WTC11 (cell line): ENCODE measurements around the gene RBP5. TPM values are rescaled to one million over a fixed set of nuclear protein-coding genes. Genes with fewer than 3 reads are reported as not detected.

Source experiments
- ATAC-seq: fragments of 200-7000 bp; cut with Tn5 transposase; 2 replicates; pipeline ENCODE4 v1.10.0; 2021; ENCODE audit warnings: mild to moderate bottlenecking, moderate library complexity
- CTCF ChIA-PET: fragments of 300-600 bp; sonication (Branson Sonifier 250); formaldehyde crosslinking; loops from one replicate; lab custom pipeline; 2021; ENCODE audit warnings: antibody characterized with exemption; lab: Charles Lee
- POLR2A ChIA-PET: fragments of 350-600 bp; sonication (Branson Sonifier 250); formaldehyde crosslinking; loops from one replicate; lab custom pipeline; 2021; ENCODE audit warnings: antibody characterized with exemption; lab: Charles Lee
- DNase-seq: peaks from one replicate; pipeline ENCODE4 v3.0.0; 2021; ENCODE audit warnings: low spot score
- H3K27ac Mint-ChIP-seq: 2 replicates; pipeline ENCODE4 v1.8.0; 2021; ENCODE audit warnings: mixed read lengths
- H3K27me3 Mint-ChIP-seq: 2 replicates; pipeline ENCODE4 v1.8.0; 2021; ENCODE audit warnings: low read depth, mild to moderate bottlenecking, moderate library complexity, mixed read lengths
- H3K36me3 Mint-ChIP-seq: 2 replicates; pipeline ENCODE4 v1.8.0; 2021; ENCODE audit warnings: mixed read lengths
- H3K4me1 Mint-ChIP-seq: 2 replicates; pipeline ENCODE4 v1.8.0; 2022; ENCODE audit warnings: mixed read lengths
- H3K4me3 Mint-ChIP-seq: 2 replicates; pipeline ENCODE4 v1.8.0; 2021; ENCODE audit warnings: mild to moderate bottlenecking, moderate library complexity, mixed read lengths
- H3K9me3 Mint-ChIP-seq: 2 replicates; pipeline ENCODE4 v1.8.0; 2021; ENCODE audit warnings: mixed read lengths
- ARID4B ChIP-seq: sonication (generic); formaldehyde crosslinking; IDR thresholded peaks from 2 replicates; pipeline ENCODE4 v1.8.0; 2023; ENCODE audit warnings: missing genetic modification reagents, mild to moderate bottlenecking, borderline replicate concordance
- FOXP1 ChIP-seq: sonication (generic); formaldehyde crosslinking; IDR thresholded peaks from 2 replicates; pipeline ENCODE4 v1.8.0; 2022; ENCODE audit warnings: missing genetic modification reagents, mild to moderate bottlenecking, moderate library complexity, borderline replicate concordance
- JUN ChIP-seq: sonication (generic); formaldehyde crosslinking; IDR thresholded peaks from 2 replicates; pipeline ENCODE4 v1.8.0; 2023; ENCODE audit warnings: mild to moderate bottlenecking, missing genetic modification reagents
- NFE2L1 ChIP-seq: sonication (generic); formaldehyde crosslinking; IDR thresholded peaks from 2 replicates; pipeline ENCODE4 v1.8.1; 2023; ENCODE audit warnings: missing genetic modification reagents
- NFYB ChIP-seq: sonication (generic); formaldehyde crosslinking; conservative IDR thresholded peaks from 2 replicates; pipeline ENCODE4 v1.8.0; 2022; ENCODE audit warnings: low read depth, missing genetic modification reagents
- PRDM15 ChIP-seq: sonication (generic); formaldehyde crosslinking; IDR thresholded peaks from 2 replicates; pipeline ENCODE4 v1.8.0; 2022; ENCODE audit warnings: missing genetic modification reagents
- SMAD3 ChIP-seq: sonication (generic); formaldehyde crosslinking; IDR thresholded peaks from 2 replicates; pipeline ENCODE4 v1.8.0; 2022; ENCODE audit warnings: missing genetic modification reagents, mild to moderate bottlenecking, borderline replicate concordance
- SP1 ChIP-seq: sonication (generic); formaldehyde crosslinking; conservative IDR thresholded peaks from 2 replicates; pipeline ENCODE4 v1.8.1; 2022; ENCODE audit warnings: missing genetic modification reagents
- total RNA-seq: library from RNA; stranded (reverse); gene quantifications from 3 replicates; pipeline ENCODE4 v1.2.3, GENCODE V29; 2021
- TF ChIP-seq, protein P1 (sequence below): sonication (generic); formaldehyde crosslinking; IDR thresholded peaks from 2 replicates; pipeline ENCODE4 v1.8.1; 2023; ENCODE audit warnings: mild to moderate bottlenecking, moderate library complexity, missing genetic modification reagents
- TF ChIP-seq, protein P2 (sequence below): fragments of 250-450 bp; sonication (Bioruptor Pico); conservative IDR thresholded peaks from 2 replicates; pipeline ENCODE4 v1.9.0; 2021; ENCODE audit warnings: mild to moderate bottlenecking

RBP5 gene
- total RNA-seq, 1 experiment from 2014 or later: 4.1 TPM

- ChIA-PET CTCF (interaction anchor here (0.6 to 2.2 kb wide), 8 partner anchors 10 to 442 kb away, joined by 3 to 11 read pairs (median 4); partner anchors contain the start of genes C1RL and ZNF384), POLR2A (no interaction called here)
- Mint-ChIP-seq H3K4me1 (peaks cover 34% of the 10 kb centered on the region), H3K9me3 (no peaks in the 10 kb centered on the region), H3K27me3 (peaks cover 23% of the 10 kb centered on the region), H3K27ac (peak overlapping the region; percentile 81; the same call in 1 of the 2 replicates), H3K36me3 (peaks cover 14% of the 10 kb centered on the region), H3K4me3 (peak overlapping the region; percentile 93)
- peak; percentile 63 for ATAC-seq
- peak; percentile 76 for DNase-seq
- TF ChIP-seq SMAD3 (CRISPR knock-in tag): no peak
- 0 out of 2 replicates have a peak, but pooled peaks have one; percentile 16 for TF ChIP-seq NFE2L1 (CRISPR knock-in tag)
- TF ChIP-seq FOXP1 (CRISPR knock-in tag): 0 out of 2 replicates have a peak, but pooled peaks have one; percentile 17
- no peak for TF ChIP-seq NFYB
- TF ChIP-seq ARID4B (CRISPR knock-in tag): no peak; the same call in 1 of the 2 replicates
- TF ChIP-seq, protein P1, sequence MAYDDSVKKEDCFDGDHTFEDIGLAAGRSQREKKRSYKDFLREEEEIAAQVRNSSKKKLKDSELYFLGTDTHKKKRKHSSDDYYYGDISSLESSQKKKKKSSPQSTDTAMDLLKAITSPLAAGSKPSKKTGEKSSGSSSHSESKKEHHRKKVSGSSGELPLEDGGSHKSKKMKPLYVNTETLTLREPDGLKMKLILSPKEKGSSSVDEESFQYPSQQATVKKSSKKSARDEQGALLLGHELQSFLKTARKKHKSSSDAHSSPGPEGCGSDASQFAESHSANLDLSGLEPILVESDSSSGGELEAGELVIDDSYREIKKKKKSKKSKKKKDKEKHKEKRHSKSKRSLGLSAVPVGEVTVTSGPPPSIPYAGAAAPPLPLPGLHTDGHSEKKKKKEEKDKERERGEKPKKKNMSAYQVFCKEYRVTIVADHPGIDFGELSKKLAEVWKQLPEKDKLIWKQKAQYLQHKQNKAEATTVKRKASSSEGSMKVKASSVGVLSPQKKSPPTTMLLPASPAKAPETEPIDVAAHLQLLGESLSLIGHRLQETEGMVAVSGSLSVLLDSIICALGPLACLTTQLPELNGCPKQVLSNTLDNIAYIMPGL (CRISPR knock-in tag): no peak
- TF ChIP-seq PRDM15 (CRISPR knock-in tag): peak; percentile 84
- TF ChIP-seq, protein P2, sequence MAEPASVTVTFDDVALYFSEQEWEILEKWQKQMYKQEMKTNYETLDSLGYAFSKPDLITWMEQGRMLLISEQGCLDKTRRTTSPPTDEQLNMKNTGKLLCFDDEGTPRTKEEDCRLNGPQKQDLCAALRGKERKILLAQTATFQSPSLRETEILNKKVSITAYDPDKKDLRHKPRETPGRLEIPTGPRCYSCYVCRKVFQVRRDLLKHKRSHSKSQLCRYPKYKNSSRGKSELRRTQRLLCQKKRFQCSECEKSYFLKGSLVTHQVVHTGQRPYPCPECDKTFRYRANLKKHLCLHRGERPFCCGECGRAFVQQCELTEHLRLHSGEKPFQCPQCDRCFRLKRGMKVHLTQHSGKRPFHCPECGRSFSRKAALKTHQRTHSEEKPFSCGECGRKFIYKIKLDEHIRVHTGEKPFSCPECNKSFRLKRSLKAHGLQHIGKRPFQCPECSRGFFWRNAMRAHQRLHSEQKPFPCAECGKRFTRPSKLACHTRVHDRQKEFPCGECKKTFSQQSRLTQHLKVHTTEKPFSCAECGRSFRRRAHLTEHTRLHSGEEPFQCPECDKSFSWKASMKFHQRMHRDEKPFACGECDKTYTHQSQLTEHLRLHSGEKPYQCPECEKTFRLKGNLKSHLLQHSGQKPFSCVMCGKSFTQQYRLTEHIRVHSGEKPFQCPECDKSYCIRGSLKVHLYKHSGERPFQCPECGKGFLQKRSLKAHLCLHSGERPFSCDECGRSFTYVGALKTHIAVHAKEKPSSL (CRISPR knock-in tag): no peak
- peak; percentile 32; the same call in 1 of the 2 replicates for TF ChIP-seq SP1 (CRISPR knock-in tag)
- TF ChIP-seq JUN (CRISPR knock-in tag): no peak
These were observed 2.2 kb upstream of the RBP5 start for GRCh38 chr12:7130701-7131501.
